Measurements from ENCODE around the gene HORMAD1. TPM values are rescaled to one million over a fixed set of nuclear protein-coding genes. Genes with fewer than 3 reads are reported as not detected.

Gene HORMAD1
- total and polyA plus RNA-seq, 2 of the 13 experiments (the other 11 are each of a cell fraction or from before 2014, with no cell fraction given), result not detected

DNA sequence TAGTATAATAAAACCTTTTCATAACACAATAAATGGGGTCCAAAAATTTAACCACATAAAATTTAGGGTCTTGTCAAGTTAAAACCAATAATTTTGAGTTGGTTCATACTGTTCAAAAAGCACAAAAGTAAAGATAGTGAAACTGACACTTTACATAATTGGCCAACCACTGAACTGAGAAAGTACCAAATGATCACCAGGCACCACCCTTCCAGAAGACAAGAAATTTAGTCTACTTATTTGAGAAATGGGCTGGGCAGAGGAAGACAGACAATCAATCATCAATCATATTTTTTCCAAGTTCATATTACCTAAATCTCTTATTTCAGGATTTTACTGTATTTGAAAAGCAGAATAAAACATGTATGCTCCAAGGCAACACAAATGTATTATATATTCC is 17.3 kb downstream of the HORMAD1 start:
- ATAC-seq, result no peak
- peaks cover 9% of the 10 kb centered on the region; the same call in 1 of the 2 replicates for H3K4me1 ChIP-seq (ENCODE audit: insufficient read depth, low read length)
- no peak overlapping the region for H3K27ac ChIP-seq (ENCODE audit: extremely low read length, insufficient read depth, low read length)
- in situ Hi-C loops (cut with HindIII; ENCODE audit: extremely low pct_ligation_motif_present, low pct_unique_long_range_greater_than_20kb) (no loop called here), intact Hi-C loops (cut with micrococcal nuclease; ENCODE audit: unreplicated experiment) (no loop called here)
- FAIRE-seq, result no peak
- no peak for DNase-seq (ENCODE audit: low spot score)
- H3K79me2 ChIP-seq (ENCODE audit: insufficient read depth, low read length), result no peaks in the 10 kb centered on the region
- no peak overlapping the region for H2AFZ ChIP-seq (ENCODE audit: low read length)
- H3K36me3 ChIP-seq (replicated peaks in 1 of 2; ENCODE audit: control insufficient read depth in 1 of 2, insufficient read depth in 2 of 2, low read length in 2 of 2), result no peaks in the 10 kb centered on the region
- H3K4me3 ChIP-seq (replicated peaks in 1 of 3; ENCODE audit: insufficient read depth in 1 of 3, low read depth in 2 of 3, low read length in 3 of 3), result no peak overlapping the region
- H3K9me3 ChIP-seq (ENCODE audit: low read length), result no peaks in the 10 kb centered on the region
- CTCF ChIA-PET (ENCODE audit: low intra/inter-chr PET ratio, low total read pairs), result no interaction called here
- no peaks in the 10 kb centered on the region; a peak in 1 of 5 replicates for H3K27me3 ChIP-seq (ENCODE audit: control insufficient read depth in 1 of 2, insufficient read depth in 2 of 2, low read length in 2 of 2)
- H3K9ac ChIP-seq (ENCODE audit: insufficient read depth, low read depth, low read length), result no peak overlapping the region
- H3K4me2 ChIP-seq (ENCODE audit: low read depth, low read length), result no peak overlapping the region
- TF ChIP-seq ZNF558 (CRISPR knock-in tag; IDR thresholded peaks at IDR 0.05; ENCODE audit: borderline replicate concordance), result no peak
- H4K20me1 ChIP-seq (ENCODE audit: insufficient read depth, low read length), result no peaks in the 10 kb centered on the region
- no TSS peak for BruUV-seq (replicated peaks)
- POLR2A ChIA-PET, result no interaction called here

DNA sequence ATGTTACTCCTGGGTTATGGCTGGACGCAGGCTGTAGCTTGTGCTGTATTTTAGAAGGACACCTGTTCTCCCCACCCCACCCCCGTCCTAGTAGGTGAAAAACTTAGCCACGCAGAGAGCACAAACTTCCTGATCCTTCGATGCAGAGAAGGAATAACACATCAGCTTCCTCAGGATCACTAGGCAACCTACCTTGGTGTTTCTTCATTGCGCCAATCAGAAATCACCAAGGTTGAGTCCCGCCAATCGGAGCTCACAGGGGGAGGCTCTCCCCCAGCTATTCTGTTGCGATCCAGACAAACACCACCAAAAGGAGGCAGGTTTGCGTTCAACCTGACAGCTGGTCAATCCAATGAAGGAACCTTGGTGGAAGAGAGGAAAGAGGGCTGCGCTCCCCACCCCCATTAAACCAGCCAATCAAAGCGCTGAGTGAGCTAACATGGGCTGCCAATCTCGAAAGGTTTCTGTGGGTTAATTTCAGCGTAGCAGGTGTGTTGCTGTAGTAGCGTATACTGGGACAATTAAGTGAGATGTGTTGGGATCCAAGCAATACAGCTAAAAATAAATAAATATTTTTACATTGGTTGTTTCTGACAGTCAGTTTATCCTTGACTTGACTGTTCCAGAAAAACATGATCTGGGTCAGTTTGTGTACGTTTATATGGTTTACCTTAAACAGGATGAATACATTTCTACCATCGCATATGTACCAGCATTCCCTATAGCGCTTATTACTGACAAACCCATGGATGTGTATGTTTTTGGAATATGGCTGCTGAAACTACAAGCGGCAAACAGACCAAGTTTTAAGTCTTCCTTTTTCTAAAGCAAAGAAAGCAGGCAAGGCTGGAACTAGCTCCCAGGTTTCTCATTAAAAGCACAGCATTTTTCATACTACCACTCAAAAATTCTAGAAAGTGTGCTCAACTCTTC is 23.4 kb downstream of the HORMAD1 start, which contains the start of gene GOLPH3L:
Gene GOLPH3L (minus strand): TSS at position 160 of the 933 bp plus-strand sequence. CDS start 2,316 bp downstream, outside the sequence.
- WGBS (ENCODE audit: low lambda C conversion rate), result 0% methylated on average over 18 of the region's 18 CpGs
- intact Hi-C loops (cut with micrococcal nuclease; ENCODE audit: unreplicated experiment) (loop anchor here (2.0 to 10.0 kb wide), 3 partner anchors 72 to 135 kb away; partner anchors contain the start of gene ENSA), in situ Hi-C loops (cut with HindIII; ENCODE audit: extremely low pct_ligation_motif_present, low pct_unique_long_range_greater_than_20kb) (no loop called here)
- POLR2A ChIA-PET, result interaction anchor here (0.8 to 2.9 kb wide), 21 partner anchors 10 to 630 kb away, joined by 3 to 17 read pairs (median 4); partner anchors contain the start of genes ADAMTSL4, ANXA9, ENSA and FALEC
- Histone ChIP-seq H3K79me2 (ENCODE audit: insufficient read depth, low read length) (peaks cover 10% of the 10 kb centered on the region), H4K20me1 (ENCODE audit: insufficient read depth, low read length) (no peaks in the 10 kb centered on the region), H3K4me1 (ENCODE audit: insufficient read depth, low read length) (0 out of 2 replicates have a peak, but pooled peaks cover 17% of the 10 kb centered on the region), H3K27ac (ENCODE audit: extremely low read length, insufficient read depth, low read length) (peak within 1 kb of the TSS; percentile 73), H3K9ac (ENCODE audit: insufficient read depth, low read depth, low read length) (peak within 1 kb of the TSS; percentile 67), H3K4me2 (ENCODE audit: low read depth, low read length) (peak within 1 kb of the TSS; percentile 95), H3K27me3 (ENCODE audit: control insufficient read depth in 1 of 2, insufficient read depth in 2 of 2, low read length in 2 of 2) (no peaks in the 10 kb centered on the region; a peak in 2 of 5 replicates), H3K9me3 (ENCODE audit: low read length) (no peaks in the 10 kb centered on the region), H3K36me3 (replicated peaks in 1 of 2; ENCODE audit: control insufficient read depth in 1 of 2, insufficient read depth in 2 of 2, low read length in 2 of 2) (peaks cover 2 to 21% of the 10 kb centered on the region in 2 experiments; a peak in 4 of 5 replicates), H3K4me3 (replicated peaks in 1 of 3; ENCODE audit: insufficient read depth in 1 of 3, low read depth in 2 of 3, low read length in 3 of 3) (peak within 1 kb of the TSS; percentile 73 to 99 (median 83)), H2AFZ (ENCODE audit: low read length) (peak within 1 kb of the TSS; percentile 100)
- peak; percentile 100 for FAIRE-seq
- DNase-seq (ENCODE audit: low spot score), result peak; percentile 99
- ATAC-seq, result peak; percentile 100
- CTCF ChIA-PET (ENCODE audit: low intra/inter-chr PET ratio, low total read pairs), result no interaction called here
- no TSS peak for BruUV-seq (replicated peaks)
- TF ChIP-seq, protein P1, sequence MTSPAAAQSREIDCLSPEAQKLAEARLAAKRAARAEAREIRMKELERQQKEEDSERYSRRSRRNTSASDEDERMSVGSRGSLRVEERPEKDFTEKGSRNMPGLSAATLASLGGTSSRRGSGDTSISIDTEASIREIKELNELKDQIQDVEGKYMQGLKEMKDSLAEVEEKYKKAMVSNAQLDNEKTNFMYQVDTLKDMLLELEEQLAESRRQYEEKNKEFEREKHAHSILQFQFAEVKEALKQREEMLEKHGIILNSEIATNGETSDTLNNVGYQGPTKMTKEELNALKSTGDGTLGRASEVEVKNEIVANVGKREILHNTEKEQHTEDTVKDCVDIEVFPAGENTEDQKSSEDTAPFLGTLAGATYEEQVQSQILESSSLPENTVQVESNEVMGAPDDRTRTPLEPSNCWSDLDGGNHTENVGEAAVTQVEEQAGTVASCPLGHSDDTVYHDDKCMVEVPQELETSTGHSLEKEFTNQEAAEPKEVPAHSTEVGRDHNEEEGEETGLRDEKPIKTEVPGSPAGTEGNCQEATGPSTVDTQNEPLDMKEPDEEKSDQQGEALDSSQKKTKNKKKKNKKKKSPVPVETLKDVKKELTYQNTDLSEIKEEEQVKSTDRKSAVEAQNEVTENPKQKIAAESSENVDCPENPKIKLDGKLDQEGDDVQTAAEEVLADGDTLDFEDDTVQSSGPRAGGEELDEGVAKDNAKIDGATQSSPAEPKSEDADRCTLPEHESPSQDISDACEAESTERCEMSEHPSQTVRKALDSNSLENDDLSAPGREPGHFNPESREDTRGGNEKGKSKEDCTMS (CRISPR knock-in tag; conservative IDR thresholded peaks at IDR 0.05), result no peak
- TF ChIP-seq SIX4 (CRISPR knock-in tag; IDR thresholded peaks at IDR 0.05) (no peak), ZNF883 (CRISPR knock-in tag; IDR thresholded peaks at IDR 0.05; ENCODE audit: not compliant biosample characterization) (no peak), AGO2 (optimal IDR thresholded peaks at IDR 0.05; ENCODE audit: low read depth, low read length) (no peak), TARDBP (CRISPR knock-in tag; IDR thresholded peaks at IDR 0.05) (0 out of 2 replicates have a peak, but pooled peaks have one; percentile 39), ETV5 (CRISPR knock-in tag; IDR thresholded peaks at IDR 0.05; ENCODE audit: borderline replicate concordance) (no peak), ZNF605 (CRISPR knock-in tag; IDR thresholded peaks at IDR 0.05) (peak; percentile 76; the same call in 1 of the 2 replicates), HOXA5 (CRISPR knock-in tag; IDR thresholded peaks at IDR 0.05) (peak; percentile 42; the same call in 1 of the 2 replicates), NFYC (CRISPR knock-in tag; IDR thresholded peaks at IDR 0.05) (peak; percentile 96), SCMH1 (CRISPR knock-in tag; IDR thresholded peaks at IDR 0.05; ENCODE audit: borderline replicate concordance) (no peak), REPIN1 (CRISPR knock-in tag; IDR thresholded peaks at IDR 0.05; ENCODE audit: borderline replicate concordance, low read depth) (no peak; the same call in 1 of the 2 replicates)
- TF ChIP-seq, protein P2, sequence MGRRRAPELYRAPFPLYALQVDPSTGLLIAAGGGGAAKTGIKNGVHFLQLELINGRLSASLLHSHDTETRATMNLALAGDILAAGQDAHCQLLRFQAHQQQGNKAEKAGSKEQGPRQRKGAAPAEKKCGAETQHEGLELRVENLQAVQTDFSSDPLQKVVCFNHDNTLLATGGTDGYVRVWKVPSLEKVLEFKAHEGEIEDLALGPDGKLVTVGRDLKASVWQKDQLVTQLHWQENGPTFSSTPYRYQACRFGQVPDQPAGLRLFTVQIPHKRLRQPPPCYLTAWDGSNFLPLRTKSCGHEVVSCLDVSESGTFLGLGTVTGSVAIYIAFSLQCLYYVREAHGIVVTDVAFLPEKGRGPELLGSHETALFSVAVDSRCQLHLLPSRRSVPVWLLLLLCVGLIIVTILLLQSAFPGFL (CRISPR knock-in tag; IDR thresholded peaks at IDR 0.05), result no peak

All from HepG2 (cell line).